ENCODE measurements around the gene PITPNM2.

DNA sequence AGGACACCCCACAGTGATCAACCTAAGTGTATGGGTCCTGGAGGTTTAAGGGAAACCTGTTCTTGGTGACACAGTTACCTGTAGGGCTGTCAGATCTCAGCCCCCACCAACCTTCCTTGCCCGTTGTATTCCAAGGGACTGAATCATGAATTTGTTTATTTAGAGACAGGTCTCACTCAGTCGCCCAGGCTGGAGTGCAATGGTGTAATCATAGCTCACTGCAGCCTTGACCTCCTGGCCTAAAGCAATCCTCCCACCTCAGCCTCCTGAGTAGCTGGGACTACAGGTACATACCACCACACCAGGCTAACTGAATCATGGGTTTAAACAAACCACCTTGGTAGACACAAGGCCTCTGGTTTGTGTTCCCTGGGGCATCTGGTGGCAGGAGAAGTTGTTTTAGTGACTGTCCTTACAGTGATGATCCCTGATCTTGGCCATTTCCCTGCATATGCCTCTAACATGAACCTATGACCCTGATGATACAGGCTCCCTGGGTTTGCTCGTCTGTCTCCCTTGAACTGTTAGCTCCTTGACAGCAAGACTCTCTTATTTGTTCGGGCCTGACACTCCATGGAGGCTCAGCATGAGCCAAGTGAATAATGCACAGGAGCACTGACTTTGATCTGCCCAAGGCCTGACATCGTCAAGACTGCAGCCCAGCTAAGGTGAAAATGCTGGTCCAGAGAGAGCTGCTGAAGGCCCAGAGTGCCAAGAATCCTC is 47.9 kb downstream of the PITPNM2 start:
- TF ChIP-seq, protein P1, sequence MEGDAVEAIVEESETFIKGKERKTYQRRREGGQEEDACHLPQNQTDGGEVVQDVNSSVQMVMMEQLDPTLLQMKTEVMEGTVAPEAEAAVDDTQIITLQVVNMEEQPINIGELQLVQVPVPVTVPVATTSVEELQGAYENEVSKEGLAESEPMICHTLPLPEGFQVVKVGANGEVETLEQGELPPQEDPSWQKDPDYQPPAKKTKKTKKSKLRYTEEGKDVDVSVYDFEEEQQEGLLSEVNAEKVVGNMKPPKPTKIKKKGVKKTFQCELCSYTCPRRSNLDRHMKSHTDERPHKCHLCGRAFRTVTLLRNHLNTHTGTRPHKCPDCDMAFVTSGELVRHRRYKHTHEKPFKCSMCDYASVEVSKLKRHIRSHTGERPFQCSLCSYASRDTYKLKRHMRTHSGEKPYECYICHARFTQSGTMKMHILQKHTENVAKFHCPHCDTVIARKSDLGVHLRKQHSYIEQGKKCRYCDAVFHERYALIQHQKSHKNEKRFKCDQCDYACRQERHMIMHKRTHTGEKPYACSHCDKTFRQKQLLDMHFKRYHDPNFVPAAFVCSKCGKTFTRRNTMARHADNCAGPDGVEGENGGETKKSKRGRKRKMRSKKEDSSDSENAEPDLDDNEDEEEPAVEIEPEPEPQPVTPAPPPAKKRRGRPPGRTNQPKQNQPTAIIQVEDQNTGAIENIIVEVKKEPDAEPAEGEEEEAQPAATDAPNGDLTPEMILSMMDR (IDR thresholded peaks at IDR 0.05) = no peak
- TF ChIP-seq EZH2phosphoT487 (IDR thresholded peaks at IDR 0.05; ENCODE audit: borderline replicate concordance, low read depth) (no peak), POLR2AphosphoS5 (IDR thresholded peaks at IDR 0.05; ENCODE audit: low read depth, low read length) (no peak)

Measured in SK-N-SH (cell line).